HG02678 (cell line): ENCODE data around the gene PLK3.
"Not testable (repeated sequence)": the region's sequence is repeated elsewhere in the genome, so short reads cannot be mapped to it uniquely, and the experiment has no call there.

Source experiments
- ATAC-seq: cut with Tn5 transposase; IDR thresholded peaks from one replicate; pipeline ENCODE4 v1.9.1; 2021; ENCODE audit warnings: mild to moderate bottlenecking, moderate library complexity; ENCODE audit not compliant: unreplicated experiment

PLK3 gene

GRCh38 chr1:44786841-44787426, 13.2 kb upstream of the PLK3 start:
- ATAC-seq: no peak

GRCh38 chr1:44787506-44787905, 12.7 kb upstream of the PLK3 start:
- no peak for ATAC-seq

GRCh38 chr1:44788120-44788860, 11.9 kb upstream of the PLK3 start, which contains the start of gene BEST4:
BEST4 (minus strand) TSS chr1:44788170; CDS start chr1:44787705, 465 bp downstream.
- ATAC-seq: no peak

- no peak for ATAC-seq
Measured at GRCh38 chr1:44790968-44791801, 9.0 kb upstream of the PLK3 start.

- ATAC-seq: no peak
Measured at GRCh38 chr1:44792736-44793502, 7.3 kb upstream of the PLK3 start.

GRCh38 chr1:44797886-44798285, 2.3 kb upstream of the PLK3 start:
- not testable (repeated sequence) for ATAC-seq

- no peak for ATAC-seq
Measured at GRCh38 chr1:44798481-44799365, 1.5 kb upstream of the PLK3 start.

GRCh38 chr1:44801491-44802305, 1.5 kb downstream of the PLK3 start:
- ATAC-seq: no peak

- ATAC-seq: no peak
Measured at GRCh38 chr1:44802306-44803061, 2.3 kb downstream of the PLK3 start.

GRCh38 chr1:44803062-44803311, 2.8 kb downstream of the PLK3 start:
- ATAC-seq: no peak

- no peak for ATAC-seq
Measured at GRCh38 chr1:44803312-44804095, 3.3 kb downstream of the PLK3 start.

GRCh38 chr1:44805311-44806024, 5.3 kb downstream of the PLK3 start:
- no peak for ATAC-seq

- no peak for ATAC-seq
Measured at GRCh38 chr1:44806025-44806703, 6.0 kb downstream of the PLK3 start.

- no peak for ATAC-seq
Measured at GRCh38 chr1:44806704-44807363, 6.7 kb downstream of the PLK3 start, which contains the start of gene DYNLT4. DYNLT4 (minus strand) TSS chr1:44807351; CDS start chr1:44806668, 683 bp downstream.

GRCh38 chr1:44807364-44808062, 7.3 kb downstream of the PLK3 start:
- peak; percentile 32 for ATAC-seq
